OCI-LY7 (cell line): ENCODE data around the gene TCERG1L.

Experiments used
- CTCF ChIP-seq: fragments of 200-600 bp; sonication (generic); conservative IDR thresholded peaks from 2 replicates; pipeline ENCODE4 v1.5.1; 2014; ENCODE audit warnings: mild to moderate bottlenecking, antibody characterized with exemption, low read length, moderate library complexity, mixed read lengths
- EZH2phosphoT487 ChIP-seq: fragments of 200-600 bp; sonication (generic); IDR thresholded peaks from 2 replicates; pipeline ENCODE4 v1.6.1; 2018; ENCODE audit warnings: low read depth, borderline replicate concordance, mild to moderate bottlenecking, mixed run types, antibody characterized with exemption, low read length, moderate library complexity, mixed read lengths

GRCh38 chr10:131181456-131181855 lies 130.1 kb downstream of the TCERG1L start:
- TF ChIP-seq EZH2phosphoT487 (no peak), CTCF (no peak)
